Stimulated activated naive CD4-positive, alpha-beta T cell treated with Interleukin-2 at 50 U/mL for 16 hours (primary cell): ENCODE results near the gene AP4B1.
"Not testable (repeated sequence)": the region's sequence is repeated elsewhere in the genome, so short reads cannot be mapped to it uniquely, and the experiment has no call there.

Source experiments
- DNase-seq: peaks from one replicate; lab custom pipeline; 2025; lab: John Stamatoyannopoulos, UW

The AP4B1 gene

DNA sequence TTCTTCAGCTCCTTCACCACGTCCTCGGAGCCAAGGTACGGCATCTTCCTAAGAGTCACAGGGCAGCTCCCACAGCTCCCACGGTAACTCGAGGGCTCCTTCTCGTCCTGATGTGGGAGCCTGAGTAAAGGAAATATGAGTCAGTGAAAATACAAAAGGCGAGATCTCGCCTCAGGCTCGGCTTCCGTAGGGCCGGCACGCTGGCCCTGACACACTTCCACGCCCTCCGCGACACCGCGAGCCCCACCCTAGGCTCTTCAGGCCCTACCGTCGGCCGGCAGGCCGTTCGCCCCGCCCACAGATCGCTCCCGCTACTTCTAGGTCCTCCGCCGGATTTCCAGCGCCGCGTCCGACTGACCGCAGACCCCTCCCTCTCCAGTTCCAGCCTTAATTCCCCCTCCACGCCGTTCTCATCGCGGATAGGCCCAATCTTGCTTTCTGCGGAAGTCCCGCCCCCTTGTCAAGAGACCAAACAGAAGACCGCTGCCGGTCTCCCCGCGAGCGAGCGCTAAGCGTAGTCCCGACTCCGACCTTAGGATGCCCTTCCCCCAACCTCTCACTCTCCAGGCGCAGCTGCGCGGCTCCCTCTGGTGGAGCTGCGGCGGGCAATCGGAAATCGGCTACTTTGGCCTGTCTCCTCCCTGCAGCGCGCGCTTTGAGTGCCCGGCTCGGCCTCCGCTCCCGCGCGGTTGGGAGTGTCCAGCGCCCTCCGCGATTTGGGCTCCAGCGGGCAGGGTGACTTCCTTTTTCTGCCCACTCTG is at the start of gene AP4B1, which contains the start of gene DCLRE1B:
Gene AP4B1, minus strand, starts transcription at position 126 of the 761 bp plus-strand sequence. Its CDS starts 82 bp downstream, at position 44.
Gene DCLRE1B, plus strand, starts transcription at position 653 of the 761 bp plus-strand sequence. CDS start 261 bp downstream, outside the sequence.
- peak; percentile 99 for DNase-seq

DNA sequence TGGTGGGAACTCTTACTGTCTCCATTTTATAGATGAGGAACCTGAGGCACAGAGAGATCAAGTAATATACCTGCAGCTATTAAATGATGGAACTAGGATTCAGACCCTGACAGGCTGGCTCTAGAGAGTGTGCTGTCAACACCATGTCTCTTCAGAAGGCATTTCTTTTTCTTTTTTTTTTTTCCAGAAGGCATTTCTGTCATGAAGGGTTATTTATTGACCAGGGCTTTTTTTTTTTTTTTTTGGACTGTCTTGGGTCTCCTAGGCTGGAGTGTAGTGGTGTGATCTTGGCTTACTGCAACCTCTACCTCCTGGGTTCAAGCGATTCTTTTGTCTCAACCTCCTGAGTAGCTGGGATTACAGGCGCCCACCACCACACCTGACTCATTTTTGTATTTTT is 47.1 kb upstream of the AP4B1 start:
- DNase-seq, result no peak

DNA sequence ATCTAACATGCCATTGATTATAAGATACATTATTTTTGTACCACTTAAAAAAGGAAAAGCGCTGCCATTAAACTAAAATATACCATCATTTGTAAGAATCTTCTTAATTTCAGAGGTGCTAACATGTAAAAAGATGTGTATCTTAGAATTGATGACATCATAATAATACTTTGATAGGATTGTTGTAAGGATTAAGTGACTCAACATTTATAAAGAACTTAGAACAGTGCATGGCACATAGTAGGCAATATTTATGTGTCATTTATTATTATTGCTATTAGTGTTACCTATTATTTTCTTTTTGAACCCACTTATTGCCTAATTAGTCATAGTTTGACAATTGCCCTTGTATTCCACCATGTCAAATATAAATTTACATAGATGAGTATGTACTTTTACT is 46.3 kb upstream of the AP4B1 start:
- no peak for DNase-seq

DNA sequence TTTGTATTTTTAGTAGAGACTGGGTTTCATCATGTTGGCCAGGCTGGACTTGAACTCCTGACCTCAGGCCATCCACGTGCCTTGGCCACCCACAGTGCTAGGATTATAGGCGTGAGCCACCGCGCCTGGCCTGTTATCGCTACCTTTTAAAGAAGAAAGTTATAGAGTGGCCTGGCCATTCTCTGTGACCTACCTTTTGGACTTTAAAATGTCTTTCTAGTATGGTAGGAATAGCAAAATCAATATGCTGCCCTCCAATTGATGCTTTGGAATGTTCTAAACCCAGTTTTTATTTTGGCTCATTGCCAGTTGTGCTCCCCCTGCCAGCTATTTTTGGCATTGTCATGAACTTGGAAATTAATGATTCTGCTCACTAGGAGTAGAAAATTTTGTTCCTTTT is 44.4 kb upstream of the AP4B1 start:
- DNase-seq, result no peak

DNA sequence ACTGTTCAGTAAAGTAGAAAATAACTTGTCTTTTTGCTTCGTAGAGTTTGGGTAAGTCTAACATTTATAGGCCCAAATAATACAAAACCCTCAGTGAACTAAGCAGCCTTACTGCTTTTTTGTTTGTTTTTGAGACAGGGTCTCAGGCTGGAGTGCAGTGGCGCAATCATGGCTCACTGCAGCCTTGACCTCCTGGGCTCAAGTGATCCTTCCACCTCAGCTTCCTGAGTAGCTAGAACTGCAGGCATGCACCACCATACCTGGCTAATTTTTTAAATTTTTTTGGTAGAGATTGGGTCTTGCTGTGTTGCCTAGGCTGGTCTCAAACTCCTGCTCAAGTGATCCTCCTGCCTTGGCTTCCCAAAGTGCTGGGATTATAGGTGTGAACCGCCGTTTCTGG is 43.6 kb upstream of the AP4B1 start:
- DNase-seq, result not testable (repeated sequence)

DNA sequence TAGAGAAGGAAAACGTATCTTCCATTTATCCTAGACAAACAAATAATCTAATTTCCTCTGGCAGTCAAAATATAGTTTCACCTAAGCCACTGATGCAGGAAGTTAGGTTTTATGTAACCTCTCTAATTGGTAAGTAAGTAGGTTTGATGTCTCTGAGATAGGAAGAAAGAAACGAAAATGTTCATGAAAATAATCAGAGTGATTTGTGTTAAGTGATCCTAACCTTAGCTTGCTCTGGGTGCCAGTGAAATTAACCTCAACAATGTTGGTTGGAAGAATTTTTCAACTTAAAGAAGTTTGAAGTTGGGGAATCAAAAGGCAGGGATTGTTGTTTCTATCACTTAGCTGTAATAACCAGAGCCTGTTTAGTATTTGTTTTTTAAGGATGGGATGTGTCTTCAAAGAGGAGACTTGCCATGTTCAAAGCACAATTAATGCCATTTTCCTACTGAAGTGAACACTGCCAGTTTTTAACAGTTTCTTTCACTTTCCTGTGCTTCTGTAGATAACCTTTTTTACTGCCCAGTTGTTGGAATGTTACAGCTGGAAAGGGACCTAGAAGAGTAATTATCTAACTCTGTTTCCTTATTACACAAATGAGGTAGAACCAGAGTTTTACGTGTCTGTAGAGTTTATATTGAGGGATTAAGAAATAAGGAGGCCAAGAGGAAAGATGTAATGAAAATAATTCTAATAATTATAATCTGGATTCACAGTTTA is 42.9 kb upstream of the AP4B1 start:
- DNase-seq, result no peak

DNA sequence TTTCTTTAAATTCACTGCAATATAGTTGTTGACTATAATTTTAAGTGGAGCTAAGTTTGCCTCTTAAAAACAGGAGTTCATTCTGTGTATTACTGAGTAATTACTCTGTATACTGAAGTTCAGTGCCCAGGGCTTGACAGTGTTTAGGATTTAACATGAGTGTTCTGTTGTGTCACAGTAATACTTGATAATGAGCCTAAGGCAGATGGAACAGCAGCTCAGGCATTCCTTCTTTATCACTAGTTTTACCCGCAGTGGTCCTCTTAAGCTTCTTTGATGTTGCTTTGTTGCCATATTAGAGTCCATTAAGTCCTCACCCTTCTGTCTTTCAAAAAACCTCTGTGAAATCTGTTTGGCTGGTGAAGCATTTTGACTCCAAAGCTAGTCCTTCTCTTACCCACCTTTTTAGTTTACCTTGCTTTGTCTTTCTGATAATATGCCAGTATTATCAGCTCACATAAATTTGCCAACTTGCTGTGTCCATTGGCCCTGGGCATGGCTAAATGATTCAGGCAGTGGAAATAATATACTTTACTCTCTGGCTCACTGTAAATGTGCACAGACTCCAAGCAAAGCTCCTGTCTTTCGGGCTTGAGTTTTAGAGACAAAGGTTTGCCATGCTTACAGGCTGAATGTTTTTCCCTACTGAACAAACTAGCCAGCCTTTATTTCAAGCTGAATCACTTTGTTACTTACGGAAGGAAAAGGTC is 42.2 kb upstream of the AP4B1 start:
- no peak for DNase-seq

DNA sequence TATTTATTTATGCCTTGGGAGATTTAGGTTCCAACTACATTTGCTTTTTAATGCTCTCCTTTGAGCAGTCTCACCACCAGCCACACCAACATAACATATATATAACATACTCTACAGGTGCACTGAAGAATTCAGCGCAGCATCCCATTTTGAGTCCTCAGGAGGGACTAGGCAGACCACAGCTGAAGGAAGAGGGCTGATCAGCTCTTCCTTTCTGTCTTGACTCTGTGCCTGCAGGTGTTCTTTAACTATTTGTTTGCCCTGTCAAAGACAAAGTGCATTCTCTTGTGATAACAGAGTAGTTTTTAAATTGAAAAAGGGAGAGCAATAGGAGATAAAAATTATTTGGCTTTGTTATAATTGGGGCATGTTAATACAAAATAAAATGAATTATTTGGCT is 41.5 kb upstream of the AP4B1 start:
- no peak for DNase-seq

DNA sequence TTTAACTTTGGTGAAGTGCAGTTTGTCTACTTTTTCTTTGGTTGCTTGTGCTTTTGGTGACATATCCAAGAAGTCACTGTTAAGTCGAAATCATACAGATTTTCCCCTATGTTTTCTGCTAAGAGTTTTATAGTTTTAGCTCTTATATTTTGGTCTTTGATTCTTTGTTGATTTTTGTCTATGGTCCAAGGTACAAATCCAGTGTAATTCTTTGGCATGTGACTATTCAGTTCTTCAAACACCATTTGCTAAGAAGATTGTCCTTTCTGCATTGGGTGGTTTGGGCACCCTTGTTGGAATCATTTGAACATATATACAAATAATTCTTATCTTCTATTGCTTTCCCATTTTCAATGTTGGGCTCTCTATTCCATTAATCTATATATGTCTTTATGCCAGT is 40.7 kb upstream of the AP4B1 start:
- DNase-seq, result no peak

DNA sequence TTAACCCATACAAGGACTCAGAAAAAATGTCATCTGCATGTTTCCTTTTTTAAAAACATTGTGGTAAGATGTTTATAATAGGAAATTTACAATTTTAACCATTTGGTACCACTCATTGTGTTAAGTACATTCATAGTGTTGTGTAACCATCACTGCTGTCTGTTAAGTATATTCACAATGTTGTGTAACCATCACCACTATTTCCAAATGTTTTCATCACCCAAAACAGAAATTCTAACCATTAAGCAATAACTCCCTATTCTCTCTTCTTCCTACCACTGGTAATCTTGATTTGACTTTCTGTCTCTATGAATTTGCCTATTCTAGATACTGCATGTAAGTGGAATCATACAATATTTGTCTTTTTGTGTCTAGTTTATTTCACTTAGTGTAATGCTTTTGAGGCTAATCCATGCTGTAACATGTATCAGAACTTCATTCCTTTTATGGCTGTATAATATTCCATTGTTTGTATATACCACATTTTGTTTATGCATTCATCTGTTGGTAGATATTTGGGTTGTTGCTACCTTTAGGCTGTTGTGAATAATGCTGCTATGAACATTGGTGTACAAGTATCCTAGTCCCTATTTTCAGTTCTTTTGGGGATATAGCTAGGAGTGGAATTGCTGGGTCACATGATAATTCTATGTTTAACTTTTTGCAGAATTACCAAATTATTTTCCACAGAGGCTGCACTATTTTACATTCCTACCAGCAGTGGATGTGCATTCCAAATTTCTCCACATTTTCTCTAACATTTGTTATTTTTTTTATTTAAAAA is 38.6 kb upstream of the AP4B1 start:
- no peak for DNase-seq

DNA sequence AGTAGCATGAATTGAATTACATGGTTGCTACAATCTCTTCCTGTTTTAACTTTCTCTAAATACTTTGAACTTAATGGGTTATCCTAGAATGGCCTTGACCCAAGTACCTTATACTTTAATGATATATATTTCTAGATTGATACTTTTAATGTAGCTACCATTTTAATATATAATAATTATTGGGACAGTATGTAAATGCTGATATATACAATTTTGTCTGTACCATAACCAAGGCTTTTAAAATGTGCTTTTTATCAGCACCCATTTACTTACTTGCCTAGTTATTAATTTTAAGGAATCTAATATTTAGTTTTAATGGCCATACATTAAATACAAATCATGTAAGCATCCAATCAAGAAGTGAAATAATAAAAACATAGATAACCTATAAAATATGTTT is 37.9 kb upstream of the AP4B1 start:
- no peak for DNase-seq

DNA sequence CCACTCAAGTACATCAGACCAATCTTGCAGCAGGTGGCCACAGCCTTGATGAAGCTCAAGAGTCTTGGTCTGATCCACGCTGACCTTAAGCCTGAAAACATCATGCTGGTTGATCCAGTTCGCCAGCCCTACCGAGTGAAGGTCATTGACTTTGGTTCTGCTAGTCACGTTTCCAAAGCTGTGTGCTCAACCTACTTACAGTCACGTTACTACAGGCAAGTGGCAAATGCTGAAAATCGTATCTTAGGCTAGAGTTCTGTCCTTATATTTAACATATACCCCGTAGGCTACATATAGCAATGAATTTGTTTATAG is 36.6 kb upstream of the AP4B1 start:
- no peak for DNase-seq

DNA sequence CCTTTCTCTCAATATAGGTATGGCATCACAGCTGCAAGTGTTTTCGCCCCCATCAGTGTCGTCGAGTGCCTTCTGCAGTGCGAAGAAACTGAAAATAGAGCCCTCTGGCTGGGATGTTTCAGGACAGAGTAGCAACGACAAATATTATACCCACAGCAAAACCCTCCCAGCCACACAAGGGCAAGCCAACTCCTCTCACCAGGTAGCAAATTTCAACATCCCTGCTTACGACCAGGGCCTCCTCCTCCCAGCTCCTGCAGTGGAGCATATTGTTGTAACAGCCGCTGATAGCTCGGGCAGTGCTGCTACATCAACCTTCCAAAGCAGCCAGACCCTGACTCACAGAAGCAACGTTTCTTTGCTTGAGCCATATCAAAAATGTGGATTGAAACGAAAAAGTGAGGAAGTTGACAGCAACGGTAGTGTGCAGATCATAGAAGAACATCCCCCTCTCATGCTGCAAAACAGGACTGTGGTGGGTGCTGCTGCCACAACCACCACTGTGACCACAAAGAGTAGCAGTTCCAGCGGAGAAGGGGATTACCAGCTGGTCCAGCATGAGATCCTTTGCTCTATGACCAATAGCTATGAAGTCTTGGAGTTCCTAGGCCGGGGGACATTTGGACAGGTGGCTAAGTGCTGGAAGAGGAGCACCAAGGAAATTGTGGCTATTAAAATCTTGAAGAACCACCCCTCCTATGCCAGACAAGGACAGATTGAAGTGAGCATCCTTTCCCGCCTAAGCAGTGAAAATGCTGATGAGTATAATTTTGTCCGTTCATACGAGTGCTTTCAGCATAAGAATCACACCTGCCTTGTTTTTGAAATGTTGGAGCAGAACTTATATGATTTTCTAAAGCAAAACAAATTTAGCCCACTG is 36.0 kb upstream of the AP4B1 start:
- no peak for DNase-seq

DNA sequence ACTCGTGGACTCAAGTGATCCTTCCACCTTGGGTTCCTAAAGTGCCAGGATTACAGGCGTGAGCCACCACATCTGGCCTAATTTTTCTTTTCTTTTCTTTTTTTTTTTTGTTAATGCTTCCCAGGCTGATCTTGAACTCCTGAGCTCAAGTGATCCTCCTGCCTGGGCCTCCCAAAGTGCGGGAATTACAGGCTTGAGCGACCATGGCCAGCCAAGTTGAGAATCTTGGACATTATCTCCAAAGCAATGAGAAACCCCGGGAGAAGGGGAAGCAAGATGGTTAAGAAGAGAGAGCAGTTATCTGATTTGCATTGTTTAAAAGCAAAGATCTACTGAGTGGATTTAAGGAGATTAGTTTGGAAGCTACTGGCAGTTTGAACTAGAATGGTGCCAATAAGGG is 33.6 kb upstream of the AP4B1 start:
- DNase-seq, result no peak

DNA sequence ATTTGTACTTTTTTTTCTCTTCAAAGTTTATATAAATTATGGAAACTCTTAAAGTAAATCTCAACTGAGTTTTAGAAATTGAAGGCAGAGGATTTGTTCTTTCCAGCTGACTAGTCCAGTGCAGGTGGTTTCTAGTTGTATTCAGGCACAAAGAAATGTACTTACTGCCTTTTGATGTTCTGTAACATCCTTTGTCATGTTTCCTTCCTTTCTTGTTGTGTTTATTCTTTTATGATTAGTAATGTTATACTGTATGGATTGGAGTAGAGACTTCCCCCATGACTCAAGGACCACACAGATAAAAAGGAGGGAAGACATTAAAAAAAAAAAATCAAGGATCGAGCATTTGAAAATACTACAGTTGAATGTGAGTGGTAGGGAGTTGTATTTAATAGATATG is 32.5 kb upstream of the AP4B1 start:
- DNase-seq, result no peak

DNA sequence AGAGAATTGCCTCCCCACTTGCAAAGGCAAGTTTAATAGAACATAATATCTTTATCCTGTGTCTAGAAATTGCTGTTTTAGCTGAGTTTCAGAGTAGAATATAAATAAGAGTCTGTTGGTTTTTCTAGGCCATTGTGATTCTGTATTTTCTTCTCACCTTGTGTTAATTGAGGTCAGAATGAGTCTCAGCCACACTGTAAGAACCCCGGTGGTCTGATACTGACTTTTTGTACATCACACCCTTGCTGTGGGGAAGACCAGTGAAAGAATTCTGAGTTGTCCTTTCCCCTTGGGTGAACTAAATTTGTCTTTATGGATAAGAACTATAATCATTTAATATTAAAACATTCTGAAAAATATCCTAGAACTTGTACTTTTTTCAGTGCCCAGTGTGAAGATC is 31.4 kb upstream of the AP4B1 start:
- DNase-seq, result no peak

DNA sequence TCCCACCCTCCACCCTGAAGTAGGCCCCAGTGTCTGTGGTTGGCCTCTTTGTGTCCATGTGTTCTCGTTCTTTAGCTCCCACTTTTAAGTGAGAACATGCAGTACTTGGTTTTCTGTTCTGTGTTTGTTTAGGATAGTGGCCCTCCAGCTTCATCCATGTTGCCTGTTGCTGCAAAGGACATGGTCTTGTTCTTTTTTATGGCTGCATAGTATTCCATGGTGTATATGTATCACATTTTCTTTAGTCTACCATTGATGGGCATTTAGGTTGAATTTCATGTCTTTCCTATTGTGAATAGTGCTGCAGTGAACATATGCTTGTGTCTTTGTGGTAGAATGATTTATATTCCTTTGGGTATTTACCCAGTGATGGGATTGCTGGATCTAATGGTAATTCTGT is 30.6 kb upstream of the AP4B1 start:
- DNase-seq, result no peak

DNA sequence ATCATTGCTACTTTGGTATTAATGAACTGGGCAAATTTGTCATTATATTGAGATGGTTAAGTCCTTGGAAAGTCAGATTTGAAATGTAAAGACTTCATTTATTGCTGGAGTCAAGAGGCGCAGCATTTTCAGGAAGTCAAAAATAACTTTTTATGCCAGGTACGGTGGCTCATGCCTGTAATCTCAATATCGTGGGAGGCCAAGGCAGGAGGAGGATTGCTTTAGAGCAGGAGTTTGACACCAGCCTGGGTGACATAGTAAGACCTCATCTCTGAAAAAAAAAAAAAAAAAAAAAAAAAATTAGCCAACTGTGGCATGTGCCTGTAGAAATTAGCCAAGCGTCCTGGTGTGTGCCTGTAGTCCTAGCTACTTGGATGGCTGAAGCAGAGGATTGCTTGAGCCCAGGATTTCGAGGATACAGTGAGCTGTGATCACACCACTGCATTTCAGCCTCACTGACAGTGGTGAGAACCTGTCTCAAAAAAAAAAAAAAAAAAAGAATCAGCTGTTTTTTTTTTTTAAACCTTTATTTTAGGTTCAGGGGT is 30.0 kb upstream of the AP4B1 start:
- no peak for DNase-seq

DNA sequence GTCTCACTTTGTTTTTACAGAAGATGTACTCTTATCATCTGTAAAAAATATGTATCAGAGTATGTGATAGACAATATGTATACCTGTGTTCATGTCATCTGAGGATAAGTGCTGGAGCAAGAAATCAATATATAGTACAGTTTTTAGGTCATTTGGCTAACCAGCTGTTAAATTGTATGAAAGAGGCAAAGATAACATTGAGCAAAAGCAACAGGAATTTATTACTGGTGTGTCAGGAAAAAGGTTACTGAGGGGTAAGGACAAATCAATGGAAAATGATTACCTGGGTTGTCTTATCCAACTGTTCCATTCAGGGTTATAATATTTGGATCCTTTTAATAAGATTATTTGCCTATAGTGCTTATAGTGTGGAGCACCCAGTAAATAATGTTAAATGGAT is 29.4 kb upstream of the AP4B1 start:
- DNase-seq, result no peak

DNA sequence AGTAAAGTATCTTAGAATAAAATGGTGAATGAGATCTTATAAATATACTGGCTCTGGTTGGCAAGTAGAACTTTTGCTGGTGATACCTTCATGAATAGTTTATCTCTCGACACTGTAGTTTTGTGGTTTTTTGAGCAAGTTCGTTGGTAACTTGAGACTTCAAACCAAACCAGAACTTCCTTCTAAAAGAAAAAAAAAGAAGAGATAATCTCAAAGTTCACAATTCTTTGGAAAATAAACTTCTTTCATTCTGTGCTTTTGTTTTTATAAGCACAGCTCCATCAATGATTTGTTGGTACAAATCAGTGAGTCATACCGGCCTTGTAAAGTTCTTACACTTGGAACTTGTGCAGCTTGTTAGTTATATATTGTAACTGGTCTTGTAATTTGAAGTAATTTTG is 26.9 kb upstream of the AP4B1 start:
- no peak for DNase-seq
